H1 (cell line): ENCODE measurements around the gene FOXD3. TPM values are rescaled to one million over a fixed set of nuclear protein-coding genes. Genes with fewer than 3 reads are reported as not detected.

Experiments used
- ASH2L ChIP-seq: fragments of 200-600, 300-600 bp; sonication (generic); IDR thresholded peaks from one replicate; pipeline ENCODE4 v1.7.1; 2017; ENCODE audit warnings: low read length
- BCL11A ChIP-seq, 2 experiments: IDR thresholded peaks; one replicate each; pipeline ENCODE4 v1.6.1; 2011; ENCODE audit warnings: low read depth in 2 of 2, low read length in 2 of 2, mild to moderate bottlenecking in 2 of 2
- CBX5 ChIP-seq: fragments of 300-800, 300-1000 bp; sonication (generic); IDR thresholded peaks from 2 replicates; pipeline ENCODE4 v1.7.1; 2016; ENCODE audit warnings: antibody characterized with exemption, low read length, low read depth
- CBX8 ChIP-seq: fragments of 300-800, 300-1000 bp; sonication (generic); IDR thresholded peaks from 2 replicates; pipeline ENCODE4 v1.7.1; 2016; ENCODE audit warnings: low read depth, low read length, borderline replicate concordance
- EGR1 ChIP-seq: IDR thresholded peaks from 2 replicates; pipeline ENCODE4 v1.6.1; 2011; ENCODE audit warnings: low read depth, low read length, borderline replicate concordance
- HDAC2 ChIP-seq, 2 experiments: fragments of 300-600 bp in 1 of 2; sonication (generic) in 1 of 2; IDR thresholded peaks; 2 replicates each; pipeline ENCODE4 v1.6.1; 2011 to 2012; ENCODE audit warnings: low read depth in 2 of 2, low read length in 2 of 2, mild to moderate bottlenecking in 2 of 2, moderate library complexity in 2 of 2, borderline replicate concordance in 1 of 2, inconsistent platforms in 1 of 2
- JUN ChIP-seq: IDR thresholded peaks from 2 replicates; pipeline ENCODE4 v1.6.1; 2011; ENCODE audit warnings: low read depth, mild to moderate bottlenecking, improper control_type of control experiment, low read length
- KDM4A ChIP-seq: IDR thresholded peaks from one replicate; pipeline ENCODE4 v1.7.1; 2012; ENCODE audit warnings: low read depth, mild to moderate bottlenecking, moderate library complexity, low read length, inconsistent platforms; ENCODE audit not compliant: severe bottlenecking
- PHF8 ChIP-seq: fragments of 200-600 bp; sonication (generic); conservative IDR thresholded peaks from 2 replicates; pipeline ENCODE4 v1.7.1; 2012; ENCODE audit warnings: low read depth, mild to moderate bottlenecking, inconsistent platforms, low read length, moderate library complexity
- RAD21 ChIP-seq, 2 experiments: IDR thresholded peaks in 1 of 2; conservative IDR thresholded peaks in 1 of 2; 2 replicates each; pipeline ENCODE4 v1.6.1; 2011; ENCODE audit warnings: low read depth in 2 of 2, low read length in 2 of 2, improper control_type of control experiment in 1 of 2, inconsistent platforms in 1 of 2, mild to moderate bottlenecking in 1 of 2, moderate library complexity in 1 of 2
- RBBP5 ChIP-seq: IDR thresholded peaks from 2 replicates; pipeline ENCODE4 v1.7.1; 2012; ENCODE audit warnings: low read depth, mild to moderate bottlenecking, inconsistent platforms, low read length, moderate library complexity, borderline replicate concordance
- RXRA ChIP-seq: IDR thresholded peaks from 2 replicates; pipeline ENCODE4 v1.6.1; 2011; ENCODE audit warnings: low read depth, mild to moderate bottlenecking, low read length, moderate library complexity; ENCODE audit not compliant: insufficient read depth
- SIN3A ChIP-seq, 2 experiments: IDR thresholded peaks in 1 of 2; conservative IDR thresholded peaks in 1 of 2; 2 replicates each; pipeline ENCODE4 v1.6.1; 2011 to 2012; ENCODE audit warnings: low read length in 2 of 2, improper control_type of control experiment in 1 of 2, low read depth in 1 of 2, mild to moderate bottlenecking in 1 of 2
- SP4 ChIP-seq: IDR thresholded peaks from 2 replicates; pipeline ENCODE4 v1.6.1; 2012; ENCODE audit warnings: low read length, inconsistent platforms
- TAF1 ChIP-seq: IDR thresholded peaks from 2 replicates; pipeline ENCODE4 v1.6.1; 2011; ENCODE audit warnings: mild to moderate bottlenecking, low read depth, low read length
- TBP ChIP-seq: IDR thresholded peaks from 2 replicates; pipeline ENCODE4 v1.6.1; 2011; ENCODE audit warnings: low read depth, low read length, improper control_type of control experiment
- TCF12 ChIP-seq: IDR thresholded peaks from 2 replicates; pipeline ENCODE4 v1.6.1; 2011; ENCODE audit warnings: low read depth, mild to moderate bottlenecking, low read length
- polyA plus RNA-seq, 7 experiments: library from polyadenylated mRNA; depleted of rRNA in 3 of 7; stranded (reverse) in 5 of 7; unstranded in 2 of 7; fragments of >200 nt in 5 of 7; fragments of 200-250 nt in 2 of 7; gene quantifications; 1 replicate in 5 of 7; 2 replicates in 1 of 7; 4 replicates in 1 of 7; pipeline versions ENCODE4 v1.2.1 to v1.2.3, GENCODE V29; 2011 to 2013; ENCODE audit warnings: missing spikeins in 2 of 7, mixed read lengths in 2 of 7
- total RNA-seq: library from RNA; stranded (reverse); fragmentation: NEBNext Ultra II Directional; extraction: Animal tissue kit (Norgen Biotek cat#: 25700); gene quantifications from 2 replicates; pipeline ENCODE4 v1.2.1, GENCODE V29; 2021
- TF ChIP-seq, protein P1 (sequence below), 3 experiments: IDR thresholded peaks; 1 replicate in 2 of 3; 2 replicates in 1 of 3; pipeline versions ENCODE4 v1.5.1 to v1.6.1; 2011; ENCODE audit warnings: low read length in 3 of 3, mild to moderate bottlenecking in 3 of 3, inconsistent platforms in 2 of 3, low read depth in 1 of 3, moderate library complexity in 1 of 3; ENCODE audit not compliant: insufficient read depth in 1 of 3; ENCODE audit errors: control extremely low read depth in 1 of 3
- TF ChIP-seq, protein P2 (sequence below): IDR thresholded peaks from 2 replicates; pipeline ENCODE4 v1.6.1; 2012; ENCODE audit warnings: inconsistent platforms

FOXD3 gene
- total and polyA plus RNA-seq, 2 of the 8 experiments (the other 6 are each of a cell fraction or from before 2014, with no cell fraction given), result 8.7 to 33.7 TPM

DNA sequence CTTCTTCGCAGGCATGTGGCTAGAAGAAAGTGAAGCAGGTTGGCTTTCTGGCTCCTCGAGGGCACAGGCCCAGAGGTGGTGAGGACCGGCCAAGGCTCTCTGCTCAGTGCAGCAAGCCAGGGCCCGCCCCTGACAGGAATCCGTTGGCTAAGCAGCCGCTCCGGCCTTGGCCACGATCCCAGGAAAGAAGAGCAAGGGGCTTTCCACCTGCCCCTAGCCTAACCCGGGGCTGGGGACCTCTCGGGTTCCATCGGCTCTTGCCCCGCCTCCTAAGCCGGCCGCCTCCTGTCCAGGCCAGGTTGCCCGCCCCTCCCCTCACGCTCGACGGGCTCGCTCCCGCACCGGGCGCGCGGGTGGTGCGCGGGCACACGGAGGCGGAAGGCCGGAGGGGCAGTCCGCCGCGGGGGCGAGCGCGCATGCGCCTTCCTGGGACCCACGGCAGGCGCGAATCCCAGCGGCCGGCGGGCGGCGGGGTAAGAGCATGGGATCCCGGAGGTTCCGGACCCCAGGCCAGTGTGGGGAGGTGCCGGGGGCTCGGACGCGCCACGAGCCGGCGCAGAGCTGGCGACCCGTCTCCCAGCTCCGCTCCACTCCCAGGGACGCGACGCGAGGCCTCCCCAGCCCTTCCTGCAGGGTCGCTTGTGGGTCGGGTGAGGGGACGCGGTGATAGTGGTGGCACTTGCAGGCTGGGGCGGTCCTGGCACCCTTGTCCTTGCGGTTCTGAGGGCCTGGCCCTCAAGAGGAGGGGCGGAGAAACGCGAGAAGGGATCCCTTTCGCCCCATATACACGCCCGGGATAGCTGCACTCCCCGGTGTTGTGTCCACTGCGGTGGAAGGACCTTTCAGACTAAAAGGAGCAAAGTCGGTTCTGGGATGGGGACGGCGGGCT lies 45.1 kb downstream of the FOXD3 start, which contains the start of gene ALG6 (continued):
- TF ChIP-seq TCF12 (no peak), PHF8 (peak; percentile 95), CBX5 (no peak), CBX8 (no peak), ASH2L (peak; percentile 95), SIN3A (conservative IDR thresholded peaks at IDR 0.05 in 1 of 2, IDR thresholded peaks at IDR 0.05 in 1 of 2; ENCODE audit: low read depth in 1 of 2, low read length in 2 of 2) (peak in 1 of 2 experiments; percentile 79; a peak in 2 of 4 replicates), RXRA (no peak), RAD21 (IDR thresholded peaks at IDR 0.05 in 1 of 2, conservative IDR thresholded peaks at IDR 0.05 in 1 of 2; ENCODE audit: low read depth in 2 of 2, low read length in 2 of 2) (no peak; a peak in 1 of 4 replicates), KDM4A (peak; percentile 91), JUN (no peak), RBBP5 (no peak), EGR1 (peak; percentile 25; the same call in 1 of the 2 replicates), TBP (peak; percentile 18; the same call in 1 of the 2 replicates), BCL11A (IDR thresholded peaks at IDR 0.05; ENCODE audit: low read depth in 2 of 2, low read length in 2 of 2) (no peak), SP4 (peak; percentile 28; the same call in 1 of the 2 replicates), TAF1 (peak; percentile 75), HDAC2 (IDR thresholded peaks at IDR 0.05; ENCODE audit: borderline replicate concordance in 1 of 2, low read depth in 2 of 2, low read length in 2 of 2) (peak in 1 of 2 experiments; percentile 38; a peak in 2 of 4 replicates)
- TF ChIP-seq, protein P1, sequence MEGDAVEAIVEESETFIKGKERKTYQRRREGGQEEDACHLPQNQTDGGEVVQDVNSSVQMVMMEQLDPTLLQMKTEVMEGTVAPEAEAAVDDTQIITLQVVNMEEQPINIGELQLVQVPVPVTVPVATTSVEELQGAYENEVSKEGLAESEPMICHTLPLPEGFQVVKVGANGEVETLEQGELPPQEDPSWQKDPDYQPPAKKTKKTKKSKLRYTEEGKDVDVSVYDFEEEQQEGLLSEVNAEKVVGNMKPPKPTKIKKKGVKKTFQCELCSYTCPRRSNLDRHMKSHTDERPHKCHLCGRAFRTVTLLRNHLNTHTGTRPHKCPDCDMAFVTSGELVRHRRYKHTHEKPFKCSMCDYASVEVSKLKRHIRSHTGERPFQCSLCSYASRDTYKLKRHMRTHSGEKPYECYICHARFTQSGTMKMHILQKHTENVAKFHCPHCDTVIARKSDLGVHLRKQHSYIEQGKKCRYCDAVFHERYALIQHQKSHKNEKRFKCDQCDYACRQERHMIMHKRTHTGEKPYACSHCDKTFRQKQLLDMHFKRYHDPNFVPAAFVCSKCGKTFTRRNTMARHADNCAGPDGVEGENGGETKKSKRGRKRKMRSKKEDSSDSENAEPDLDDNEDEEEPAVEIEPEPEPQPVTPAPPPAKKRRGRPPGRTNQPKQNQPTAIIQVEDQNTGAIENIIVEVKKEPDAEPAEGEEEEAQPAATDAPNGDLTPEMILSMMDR (IDR thresholded peaks at IDR 0.05; ENCODE audit: control extremely low read depth in 1 of 3, insufficient read depth in 1 of 3, low read depth in 1 of 3, low read length in 3 of 3), result peak in 2 of 3 experiments; percentile 1 to 10; a peak in 1 of 4 replicates
- TF ChIP-seq, protein P2, sequence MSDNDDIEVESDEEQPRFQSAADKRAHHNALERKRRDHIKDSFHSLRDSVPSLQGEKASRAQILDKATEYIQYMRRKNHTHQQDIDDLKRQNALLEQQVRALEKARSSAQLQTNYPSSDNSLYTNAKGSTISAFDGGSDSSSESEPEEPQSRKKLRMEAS, result peak; percentile 50; the same call in 1 of the 2 replicates
